Stomach (tissue), 4 donors: ENCODE data around the gene TBC1D7.
A peak's percentile ranks its signal among the peaks of the same experiment; 100 is the strongest.

Source experiments
- CTCF ChIP-seq, 7 experiments: fragments of 450-650 bp in 4 of 7; fragments of 200-600 bp in 3 of 7; sonication (generic) in 3 of 7; IDR thresholded peaks; one replicate each; pipeline ENCODE4 v1.5.1; 2016 to 2019; ENCODE audit warnings: antibody characterized with exemption in 7 of 7, control low read depth in 2 of 7, mild to moderate bottlenecking in 1 of 7
- POLR2A ChIP-seq, 4 donors: fragments of 450-650 bp; IDR thresholded peaks; one replicate each; pipeline ENCODE4 v1.6.1; 2016; ENCODE audit warnings: antibody characterized with exemption in 4 of 4, control low read depth in 2 of 4, mild to moderate bottlenecking in 1 of 4, moderate library complexity in 1 of 4
- POLR2AphosphoS5 ChIP-seq, 3 donors: sonication (generic); formaldehyde crosslinking; IDR thresholded peaks; one replicate each; pipeline ENCODE4 v1.6.1; 2016; ENCODE audit warnings: antibody characterized with exemption in 3 of 3

GRCh38 chr6:13355043-13355945 is 27.0 kb upstream of the TBC1D7 start:
- TF ChIP-seq POLR2A (IDR thresholded peaks at IDR 0.05) (no peak), CTCF (IDR thresholded peaks at IDR 0.05) (no peak), POLR2AphosphoS5 (IDR thresholded peaks at IDR 0.05) (peak in 1 of 3 donors; percentile 32)
